Measurements from ENCODE around the gene FAM81B.

The FAM81B gene

DNA sequence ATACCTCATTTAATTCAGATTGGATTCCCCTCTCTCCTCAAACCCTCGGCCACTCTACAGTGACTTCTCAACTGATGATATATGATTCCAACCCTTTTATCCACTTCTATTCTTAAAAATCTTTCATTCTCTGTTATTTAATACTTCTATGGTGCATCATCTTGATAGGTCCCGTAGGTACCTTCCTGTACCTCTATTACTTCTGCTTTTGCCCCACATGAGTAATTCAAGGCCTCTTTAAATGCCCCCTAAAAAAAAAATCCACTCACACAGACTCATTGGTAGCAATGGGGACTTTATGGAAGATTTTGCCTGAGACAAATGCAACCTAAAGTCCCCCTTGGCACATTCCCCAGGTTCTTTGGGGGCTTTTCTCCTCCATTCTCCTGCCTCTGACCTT, 54.3 kb downstream of the FAM81B start:
- H3K4me3 ChIP-seq (ENCODE audit: low read length), result no peak overlapping the region
- TF ChIP-seq, protein P1, sequence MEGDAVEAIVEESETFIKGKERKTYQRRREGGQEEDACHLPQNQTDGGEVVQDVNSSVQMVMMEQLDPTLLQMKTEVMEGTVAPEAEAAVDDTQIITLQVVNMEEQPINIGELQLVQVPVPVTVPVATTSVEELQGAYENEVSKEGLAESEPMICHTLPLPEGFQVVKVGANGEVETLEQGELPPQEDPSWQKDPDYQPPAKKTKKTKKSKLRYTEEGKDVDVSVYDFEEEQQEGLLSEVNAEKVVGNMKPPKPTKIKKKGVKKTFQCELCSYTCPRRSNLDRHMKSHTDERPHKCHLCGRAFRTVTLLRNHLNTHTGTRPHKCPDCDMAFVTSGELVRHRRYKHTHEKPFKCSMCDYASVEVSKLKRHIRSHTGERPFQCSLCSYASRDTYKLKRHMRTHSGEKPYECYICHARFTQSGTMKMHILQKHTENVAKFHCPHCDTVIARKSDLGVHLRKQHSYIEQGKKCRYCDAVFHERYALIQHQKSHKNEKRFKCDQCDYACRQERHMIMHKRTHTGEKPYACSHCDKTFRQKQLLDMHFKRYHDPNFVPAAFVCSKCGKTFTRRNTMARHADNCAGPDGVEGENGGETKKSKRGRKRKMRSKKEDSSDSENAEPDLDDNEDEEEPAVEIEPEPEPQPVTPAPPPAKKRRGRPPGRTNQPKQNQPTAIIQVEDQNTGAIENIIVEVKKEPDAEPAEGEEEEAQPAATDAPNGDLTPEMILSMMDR (IDR thresholded peaks at IDR 0.05; ENCODE audit: insufficient read depth, low read depth, low read length, missing control alignments), result no peak
- DNase-seq (ENCODE audit: low read depth), result no peak

DNA sequence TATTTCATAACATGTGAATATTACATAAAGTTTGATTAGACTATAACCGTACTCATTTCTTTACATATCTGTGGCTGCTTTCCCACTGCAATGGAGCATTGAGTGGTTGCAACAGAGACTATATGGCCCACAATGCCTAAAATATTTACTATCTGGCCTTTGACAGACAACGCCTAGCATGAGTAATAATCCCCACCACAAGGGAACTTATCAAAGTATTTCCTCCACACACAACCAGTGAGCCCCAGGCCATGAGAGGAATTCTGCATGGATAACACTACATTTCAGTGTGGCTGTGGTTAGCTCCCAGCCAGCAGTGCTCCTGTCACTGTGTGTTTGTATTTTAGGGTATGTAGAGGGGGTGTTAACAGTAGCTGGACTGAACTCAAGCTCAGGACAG, 54.8 kb downstream of the FAM81B start:
- TF ChIP-seq, protein P1 (IDR thresholded peaks at IDR 0.05; ENCODE audit: insufficient read depth, low read depth, low read length, missing control alignments), result no peak
- no peak overlapping the region for H3K4me3 ChIP-seq (ENCODE audit: low read length)
- peak; percentile 87 for DNase-seq (ENCODE audit: low read depth)

DNA sequence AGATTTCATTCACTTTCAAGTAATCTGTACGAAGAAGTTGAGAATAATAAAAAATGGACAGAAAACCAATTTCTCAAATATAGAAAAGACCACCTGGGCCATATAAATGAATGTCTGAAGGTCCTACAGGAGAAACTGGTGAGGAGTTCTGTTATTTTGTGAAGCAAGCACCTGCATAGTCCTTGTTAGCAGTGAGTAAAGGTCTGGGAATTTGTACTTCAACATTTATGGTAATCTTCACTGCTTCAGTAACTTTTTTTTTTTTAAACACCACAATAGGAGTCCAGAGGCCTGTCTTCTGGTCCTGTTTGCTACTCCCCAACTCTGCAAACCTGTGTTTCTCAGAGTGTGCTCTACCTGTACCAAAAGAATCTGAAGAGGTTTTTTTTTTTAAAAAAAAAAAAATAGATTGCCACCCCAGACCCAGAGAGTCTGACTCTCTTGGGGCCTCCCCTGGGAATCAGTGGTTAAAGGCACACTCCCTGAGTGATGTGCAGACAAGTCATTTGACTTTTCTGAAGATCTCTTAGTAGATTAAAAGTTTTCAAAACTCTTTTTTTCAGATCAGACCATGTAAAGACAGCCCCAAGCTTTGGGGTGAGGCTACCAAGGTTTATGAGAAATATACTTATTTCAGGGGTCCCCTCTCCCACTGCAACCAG, 55.5 kb downstream of the FAM81B start:
- TF ChIP-seq, protein P1 (IDR thresholded peaks at IDR 0.05; ENCODE audit: insufficient read depth, low read depth, low read length, missing control alignments), result no peak
- no peak overlapping the region for H3K4me3 ChIP-seq (ENCODE audit: low read length)
- peak; percentile 64 for DNase-seq (ENCODE audit: low read depth)

DNA sequence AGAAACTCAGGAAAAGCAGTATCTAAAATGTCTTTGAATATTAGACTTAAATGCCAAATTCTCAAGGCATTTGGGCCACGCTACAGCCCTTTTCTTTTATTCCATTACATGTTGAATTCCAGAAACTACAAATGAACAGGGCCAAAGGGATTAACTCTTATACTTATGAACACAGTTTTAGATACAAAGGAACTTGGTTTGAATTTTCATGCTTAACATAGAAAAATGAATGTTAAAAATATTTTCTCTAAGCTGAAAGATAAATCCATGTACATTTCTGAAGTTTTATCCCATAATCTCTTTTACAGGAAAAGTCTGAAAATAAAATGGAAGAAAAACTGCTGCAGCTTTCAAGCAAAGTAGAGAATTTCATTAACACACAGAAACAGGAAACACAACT, 56.8 kb downstream of the FAM81B start:
- TF ChIP-seq, protein P1 (IDR thresholded peaks at IDR 0.05; ENCODE audit: insufficient read depth, low read depth, low read length, missing control alignments), result no peak
- no peak for DNase-seq (ENCODE audit: low read depth)
- no peak overlapping the region for H3K4me3 ChIP-seq (ENCODE audit: low read length)

DNA sequence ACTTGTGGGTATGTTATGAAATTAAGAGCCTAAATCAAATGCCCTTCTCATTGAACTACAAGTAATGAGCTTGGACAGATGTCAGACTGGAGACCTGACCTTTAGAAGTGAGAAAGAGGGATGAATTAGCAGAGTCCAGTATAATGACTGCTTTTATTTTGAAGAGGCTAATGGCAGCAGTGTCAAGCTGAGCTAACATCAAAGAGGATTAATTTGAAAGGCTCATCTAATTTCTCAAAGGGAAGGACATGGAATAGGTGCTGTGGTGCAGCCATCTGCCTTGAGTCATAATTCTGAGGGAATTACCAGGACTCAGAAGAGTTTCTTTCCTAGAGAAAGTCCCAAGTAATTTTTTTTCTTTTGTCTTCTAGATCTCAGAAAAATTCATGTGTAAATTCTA, 57.6 kb downstream of the FAM81B start:
- H3K4me3 ChIP-seq (ENCODE audit: low read length), result no peak overlapping the region
- DNase-seq (ENCODE audit: low read depth), result no peak
- TF ChIP-seq, protein P1 (IDR thresholded peaks at IDR 0.05; ENCODE audit: insufficient read depth, low read depth, low read length, missing control alignments), result no peak

DNA sequence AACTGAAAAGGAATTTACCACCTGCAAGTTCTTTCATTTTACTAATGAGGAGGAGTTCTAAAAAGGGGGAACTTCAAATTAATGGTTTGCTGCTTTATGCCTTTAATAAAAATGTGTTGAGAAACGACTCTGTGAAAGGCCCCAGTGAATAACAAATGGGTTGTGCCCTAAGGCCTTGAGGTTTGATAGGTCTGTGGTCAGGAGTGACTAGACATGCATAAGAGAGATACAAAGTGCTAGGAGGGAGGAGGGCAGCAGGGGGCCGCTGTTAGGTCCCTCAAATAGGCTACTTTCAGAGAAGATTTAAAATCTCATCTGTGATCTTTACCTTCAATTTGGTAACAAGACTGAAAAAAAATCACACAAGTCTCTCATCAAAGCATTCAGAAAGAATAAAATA, 58.3 kb downstream of the FAM81B start:
- TF ChIP-seq, protein P1 (IDR thresholded peaks at IDR 0.05; ENCODE audit: insufficient read depth, low read depth, low read length, missing control alignments), result no peak
- no peak overlapping the region for H3K4me3 ChIP-seq (ENCODE audit: low read length)
- peak; percentile 32 for DNase-seq (ENCODE audit: low read depth)

DNA sequence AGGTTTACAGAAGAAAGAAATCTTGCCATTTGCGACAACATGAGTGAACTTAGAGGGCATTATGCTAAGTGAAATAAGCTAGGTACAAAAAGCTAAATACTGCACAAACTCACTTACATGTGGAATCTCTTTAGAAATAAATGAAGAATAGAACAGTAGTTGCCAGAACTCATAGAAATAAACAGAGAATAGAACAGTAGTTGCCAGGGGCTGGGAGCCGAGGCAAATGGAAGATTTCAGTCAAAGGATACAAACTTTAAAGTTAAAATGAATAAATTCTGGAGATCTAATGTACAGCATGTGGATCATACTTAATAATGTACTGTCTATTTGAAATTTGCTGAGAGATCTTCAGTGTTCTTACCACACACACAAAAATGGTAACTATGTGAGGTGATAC, 63.4 kb downstream of the FAM81B start:
- no peak for DNase-seq (ENCODE audit: low read depth)
- TF ChIP-seq, protein P1 (IDR thresholded peaks at IDR 0.05; ENCODE audit: insufficient read depth, low read depth, low read length, missing control alignments), result no peak
- H3K4me3 ChIP-seq (ENCODE audit: low read length), result no peak overlapping the region

Data from epithelial cell of esophagus (primary cell).